Measurements from ENCODE around the gene ALDH2. TPM values are rescaled to one million over a fixed set of nuclear protein-coding genes. Genes with fewer than 3 reads are reported as not detected.
A peak's percentile ranks its signal among the peaks of the same experiment; 100 is the strongest.

The ALDH2 gene
- total and polyA plus RNA-seq, 2 donors from 2014 or later, result 178 to 318 TPM

GRCh38 chr12:111776836-111777344 lies 10.2 kb downstream of the ALDH2 start:
- peak overlapping the region in 1 of 3 donors; percentile 44 for H3K9ac ChIP-seq (ENCODE audit: low read length in 3 of 3)
- intact Hi-C loops (cut with DNase I), result no loop called here
- peaks cover 0 to 4% (median 0%) of the 10 kb centered on the region in 3 donors for H3K9me3 ChIP-seq (ENCODE audit: control insufficient read depth in 2 of 3, insufficient read depth in 1 of 3, low read length in 3 of 3)
- H3K36me3 ChIP-seq (ENCODE audit: control insufficient read depth in 2 of 3, insufficient read depth in 3 of 3, low read length in 3 of 3), result peaks cover 0 to 8% (median 3%) of the 10 kb centered on the region in 3 donors
- FAIRE-seq, result no peak
- DNase-seq, result no peak
- peak overlapping the region; percentile 89 to 93 for H3K27ac ChIP-seq (ENCODE audit: low read depth in 2 of 2, low read length in 2 of 2)
- H3K4me1 ChIP-seq (ENCODE audit: control insufficient read depth in 2 of 3, insufficient read depth in 2 of 3, low read depth in 1 of 3, low read length in 3 of 3), result peaks cover 9 to 52% (median 45%) of the 10 kb centered on the region in 3 donors
- peak overlapping the region in 1 of 3 donors; percentile 32 for H3K4me3 ChIP-seq (ENCODE audit: low read length in 3 of 3)
- TF ChIP-seq, protein P1, sequence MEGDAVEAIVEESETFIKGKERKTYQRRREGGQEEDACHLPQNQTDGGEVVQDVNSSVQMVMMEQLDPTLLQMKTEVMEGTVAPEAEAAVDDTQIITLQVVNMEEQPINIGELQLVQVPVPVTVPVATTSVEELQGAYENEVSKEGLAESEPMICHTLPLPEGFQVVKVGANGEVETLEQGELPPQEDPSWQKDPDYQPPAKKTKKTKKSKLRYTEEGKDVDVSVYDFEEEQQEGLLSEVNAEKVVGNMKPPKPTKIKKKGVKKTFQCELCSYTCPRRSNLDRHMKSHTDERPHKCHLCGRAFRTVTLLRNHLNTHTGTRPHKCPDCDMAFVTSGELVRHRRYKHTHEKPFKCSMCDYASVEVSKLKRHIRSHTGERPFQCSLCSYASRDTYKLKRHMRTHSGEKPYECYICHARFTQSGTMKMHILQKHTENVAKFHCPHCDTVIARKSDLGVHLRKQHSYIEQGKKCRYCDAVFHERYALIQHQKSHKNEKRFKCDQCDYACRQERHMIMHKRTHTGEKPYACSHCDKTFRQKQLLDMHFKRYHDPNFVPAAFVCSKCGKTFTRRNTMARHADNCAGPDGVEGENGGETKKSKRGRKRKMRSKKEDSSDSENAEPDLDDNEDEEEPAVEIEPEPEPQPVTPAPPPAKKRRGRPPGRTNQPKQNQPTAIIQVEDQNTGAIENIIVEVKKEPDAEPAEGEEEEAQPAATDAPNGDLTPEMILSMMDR (IDR thresholded peaks at IDR 0.05; ENCODE audit: borderline replicate concordance, extremely low read depth, insufficient read depth), result no peak
- no peaks in the 10 kb centered on the region for H3K27me3 ChIP-seq (ENCODE audit: control insufficient read depth, insufficient read depth, low read length)

- peak overlapping the region in 1 of 3 donors; percentile 44 for H3K9ac ChIP-seq (ENCODE audit: low read length in 3 of 3)
Observed at GRCh38 chr12:111777345-111778045, 10.8 kb downstream of the ALDH2 start.

GRCh38 chr12:111780166-111780565 lies 13.4 kb downstream of the ALDH2 start:
- no peaks in the 10 kb centered on the region for H3K27me3 ChIP-seq (ENCODE audit: control insufficient read depth, insufficient read depth, low read length)
- TF ChIP-seq, protein P1 (IDR thresholded peaks at IDR 0.05; ENCODE audit: borderline replicate concordance, extremely low read depth, insufficient read depth), result no peak
- peak overlapping the region; percentile 34 to 51 for H3K27ac ChIP-seq (ENCODE audit: low read depth in 2 of 2, low read length in 2 of 2)
- no peak overlapping the region for H3K4me3 ChIP-seq (ENCODE audit: low read length in 3 of 3)
- FAIRE-seq (no peak), DNase-seq (no peak)
- peaks cover 2 to 33% (median 24%) of the 10 kb centered on the region in 3 donors for H3K4me1 ChIP-seq (ENCODE audit: control insufficient read depth in 2 of 3, insufficient read depth in 2 of 3, low read depth in 1 of 3, low read length in 3 of 3)
- H3K9ac ChIP-seq (ENCODE audit: low read length in 3 of 3), result no peak overlapping the region
- intact Hi-C loops (cut with DNase I), result no loop called here
- peaks cover 0 to 34% (median 17%) of the 10 kb centered on the region in 3 donors for H3K36me3 ChIP-seq (ENCODE audit: control insufficient read depth in 2 of 3, insufficient read depth in 3 of 3, low read length in 3 of 3)
- H3K9me3 ChIP-seq (ENCODE audit: control insufficient read depth in 2 of 3, insufficient read depth in 1 of 3, low read length in 3 of 3), result peaks cover 0 to 4% (median 0%) of the 10 kb centered on the region in 3 donors

More at GRCh38 chr12:111777345-111778045, 10.8 kb downstream of the ALDH2 start:
- peak; percentile 45 for FAIRE-seq
- no peaks in the 10 kb centered on the region for H3K27me3 ChIP-seq (ENCODE audit: control insufficient read depth, insufficient read depth, low read length)
- DNase-seq, result peak in 4 of 5 donors; percentile 33 to 83 (median 65)
- TF ChIP-seq, protein P1 (IDR thresholded peaks at IDR 0.05; ENCODE audit: borderline replicate concordance, extremely low read depth, insufficient read depth), result no peak
- peaks cover 0 to 10% (median 3%) of the 10 kb centered on the region in 3 donors for H3K36me3 ChIP-seq (ENCODE audit: control insufficient read depth in 2 of 3, insufficient read depth in 3 of 3, low read length in 3 of 3)
- H3K9me3 ChIP-seq (ENCODE audit: control insufficient read depth in 2 of 3, insufficient read depth in 1 of 3, low read length in 3 of 3), result peaks cover 0 to 4% (median 0%) of the 10 kb centered on the region in 3 donors
- peak overlapping the region; percentile 89 to 93 for H3K27ac ChIP-seq (ENCODE audit: low read depth in 2 of 2, low read length in 2 of 2)
- H3K4me3 ChIP-seq (ENCODE audit: low read length in 3 of 3), result peak overlapping the region in 1 of 3 donors; percentile 32
- intact Hi-C loops (cut with DNase I), result no loop called here
- H3K4me1 ChIP-seq (ENCODE audit: control insufficient read depth in 2 of 3, insufficient read depth in 2 of 3, low read depth in 1 of 3, low read length in 3 of 3), result peaks cover 9 to 52% (median 45%) of the 10 kb centered on the region in 3 donors

Data from kidney (tissue), 14 donors.